ELF-1 (cell line): ENCODE data around the gene EXD3.

Experiments
- DNase-seq: peaks from one replicate; pipeline ENCODE4 v3.0.0-alpha.2; 2016; ENCODE audit warnings: low read depth, low spot score

The EXD3 gene

GRCh38 chr9:137447722-137448601, 25.0 kb upstream of the EXD3 start:
- DNase-seq: no peak

- no peak for DNase-seq
Measured at GRCh38 chr9:137446851-137447471, 24.0 kb upstream of the EXD3 start.

GRCh38 chr9:137445930-137446431, 23.0 kb upstream of the EXD3 start:
- no peak for DNase-seq

GRCh38 chr9:137445275-137445807, 22.4 kb upstream of the EXD3 start:
- DNase-seq: peak; percentile 76

GRCh38 chr9:137444106-137444790, 21.3 kb upstream of the EXD3 start:
- DNase-seq: no peak

- DNase-seq: no peak
Measured at GRCh38 chr9:137441935-137442321, 19.0 kb upstream of the EXD3 start.

GRCh38 chr9:137441289-137441934, 18.4 kb upstream of the EXD3 start, which contains the start of gene ENTPD8:
Gene ENTPD8 (minus strand): TSS chr9:137441357. CDS start chr9:137438285, 3,072 bp downstream.
- peak; percentile 53 for DNase-seq

GRCh38 chr9:137439158-137439714, 16.3 kb upstream of the EXD3 start:
- no peak for DNase-seq

GRCh38 chr9:137438591-137439157, 15.7 kb upstream of the EXD3 start:
- DNase-seq: no peak

GRCh38 chr9:137437691-137438590, 15.0 kb upstream of the EXD3 start:
- no peak for DNase-seq

GRCh38 chr9:137436761-137437600, 14.0 kb upstream of the EXD3 start:
- DNase-seq: no peak

GRCh38 chr9:137435980-137436760, 13.2 kb upstream of the EXD3 start:
- no peak for DNase-seq

GRCh38 chr9:137435381-137435891, 12.5 kb upstream of the EXD3 start:
- DNase-seq: no peak

GRCh38 chr9:137434498-137435380, 11.8 kb upstream of the EXD3 start:
- no peak for DNase-seq

GRCh38 chr9:137433916-137434431, 11.0 kb upstream of the EXD3 start:
- DNase-seq: no peak

- no peak for DNase-seq
Measured at GRCh38 chr9:137433349-137433915, 10.5 kb upstream of the EXD3 start.
